GM18858 (cell line): Measurements from ENCODE around the gene ERGIC1.

Experiments used
- ATAC-seq: cut with Tn5 transposase; IDR thresholded peaks from one replicate; pipeline ENCODE4 v1.9.1; 2021; ENCODE audit not compliant: unreplicated experiment

ERGIC1 gene

DNA sequence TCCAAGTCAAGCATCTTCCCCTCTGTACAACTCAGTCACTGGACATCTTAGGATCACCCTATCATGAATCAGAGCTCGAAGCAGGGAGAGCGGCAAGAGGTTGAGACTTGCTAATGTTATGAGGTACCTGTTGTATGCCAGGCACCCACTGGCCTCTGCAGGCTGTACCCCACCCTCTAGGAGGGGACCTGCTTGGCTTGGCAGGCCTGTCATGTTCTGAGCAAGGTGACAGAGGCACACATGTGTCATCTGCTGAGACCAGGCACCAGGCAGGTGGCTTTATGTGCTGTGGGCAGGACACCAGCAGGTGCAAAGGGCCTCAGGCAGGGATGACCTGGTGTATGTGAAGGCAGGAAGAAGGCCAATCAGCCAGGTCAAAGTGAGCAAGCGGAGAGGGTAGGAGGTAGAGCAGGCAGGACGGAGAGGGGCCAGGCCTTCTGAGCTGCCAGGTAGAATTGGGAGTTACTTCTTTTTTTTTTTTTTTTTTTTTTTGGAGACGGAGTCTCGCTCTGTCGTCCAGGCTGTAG, 64.9 kb downstream of the ERGIC1 start:
- ATAC-seq: no peak

DNA sequence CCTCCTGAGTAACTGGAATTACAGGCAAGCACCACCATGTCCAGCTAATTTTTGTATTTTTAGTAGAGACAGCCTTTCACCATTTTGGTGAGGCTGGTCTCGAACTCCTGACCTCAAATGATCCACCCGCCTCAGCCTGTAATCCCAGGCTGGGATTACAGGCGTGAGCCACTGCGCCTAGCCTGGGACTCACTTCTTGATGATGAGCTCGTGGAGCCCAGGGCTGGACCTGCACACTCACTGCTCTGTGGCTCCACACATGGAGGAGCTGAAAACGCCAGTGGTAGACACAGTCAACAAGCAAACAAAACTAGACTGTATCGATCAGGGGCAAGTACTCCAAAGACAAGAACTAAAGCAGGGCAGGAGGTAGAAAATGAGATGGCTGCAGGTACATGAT, 65.4 kb downstream of the ERGIC1 start:
- no peak for ATAC-seq

DNA sequence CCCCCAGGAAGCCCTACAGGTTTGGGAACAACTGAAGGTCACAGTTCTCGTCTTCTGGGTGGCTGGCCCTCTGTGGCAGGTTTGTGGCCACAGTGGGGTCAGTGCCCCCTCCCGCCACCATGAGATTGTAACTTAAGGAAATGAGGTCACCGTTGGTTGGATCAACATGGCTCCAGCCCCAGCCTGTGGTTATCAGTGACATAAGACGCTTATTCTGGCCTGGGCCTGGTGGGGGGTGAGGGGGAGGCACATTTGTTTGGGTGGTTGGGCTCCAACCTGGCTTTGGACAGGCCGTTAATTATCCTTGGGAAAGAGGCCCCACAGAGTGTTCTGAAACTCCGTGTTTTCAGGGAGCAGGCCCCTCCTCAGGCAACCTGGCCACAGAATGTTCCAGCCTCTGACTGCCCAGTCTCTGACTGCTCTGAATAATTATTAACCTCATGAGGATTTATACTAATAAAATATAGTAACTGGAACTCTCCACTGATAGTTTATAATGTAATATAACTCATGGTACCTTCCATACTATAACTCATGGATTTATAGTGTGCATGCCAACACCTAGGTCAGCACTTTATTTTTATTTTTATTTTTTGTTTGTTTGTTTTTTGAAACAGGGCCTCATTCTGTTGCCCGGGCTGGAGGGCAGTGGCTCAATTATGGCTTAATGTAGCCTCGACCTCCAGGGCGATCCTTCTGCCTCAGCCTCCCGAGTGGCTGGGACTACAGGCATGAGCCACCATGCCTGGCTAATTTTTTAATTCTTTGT, 67.1 kb downstream of the ERGIC1 start:
- ATAC-seq: no peak

DNA sequence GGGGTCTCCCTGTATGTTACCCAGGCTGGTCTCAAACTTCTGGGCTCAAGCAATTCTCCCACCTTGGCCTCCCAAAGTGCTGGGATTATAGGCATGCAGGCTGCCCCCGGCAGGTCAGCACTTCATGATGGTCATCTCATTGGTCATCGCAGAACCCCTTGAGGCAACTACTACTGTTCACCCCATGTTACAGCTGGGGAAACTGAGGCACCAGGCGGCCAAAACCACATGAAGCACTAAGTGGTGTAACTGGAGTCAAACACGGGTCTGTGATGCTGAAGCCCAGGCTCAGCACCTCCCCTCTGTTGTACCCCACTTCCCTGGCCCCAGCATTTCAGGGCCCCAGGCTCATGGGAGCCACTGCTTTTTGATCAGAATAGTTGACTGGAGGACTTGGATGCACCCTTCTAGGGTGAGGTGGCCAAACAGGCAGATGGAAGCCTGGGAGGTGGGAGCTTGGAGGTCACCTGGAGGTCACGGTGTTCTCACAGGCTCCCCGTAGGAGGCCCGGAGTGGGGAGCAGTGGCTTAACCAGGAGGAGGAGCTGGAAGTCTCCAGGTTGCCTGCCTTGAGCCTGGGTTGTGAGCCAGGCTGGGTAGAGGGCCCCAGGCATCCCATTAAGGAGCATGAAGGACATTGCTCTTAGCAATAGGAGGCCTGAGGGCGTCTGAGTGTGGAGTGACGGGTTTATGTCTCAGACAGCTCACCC, 67.9 kb downstream of the ERGIC1 start:
- ATAC-seq: no peak

DNA sequence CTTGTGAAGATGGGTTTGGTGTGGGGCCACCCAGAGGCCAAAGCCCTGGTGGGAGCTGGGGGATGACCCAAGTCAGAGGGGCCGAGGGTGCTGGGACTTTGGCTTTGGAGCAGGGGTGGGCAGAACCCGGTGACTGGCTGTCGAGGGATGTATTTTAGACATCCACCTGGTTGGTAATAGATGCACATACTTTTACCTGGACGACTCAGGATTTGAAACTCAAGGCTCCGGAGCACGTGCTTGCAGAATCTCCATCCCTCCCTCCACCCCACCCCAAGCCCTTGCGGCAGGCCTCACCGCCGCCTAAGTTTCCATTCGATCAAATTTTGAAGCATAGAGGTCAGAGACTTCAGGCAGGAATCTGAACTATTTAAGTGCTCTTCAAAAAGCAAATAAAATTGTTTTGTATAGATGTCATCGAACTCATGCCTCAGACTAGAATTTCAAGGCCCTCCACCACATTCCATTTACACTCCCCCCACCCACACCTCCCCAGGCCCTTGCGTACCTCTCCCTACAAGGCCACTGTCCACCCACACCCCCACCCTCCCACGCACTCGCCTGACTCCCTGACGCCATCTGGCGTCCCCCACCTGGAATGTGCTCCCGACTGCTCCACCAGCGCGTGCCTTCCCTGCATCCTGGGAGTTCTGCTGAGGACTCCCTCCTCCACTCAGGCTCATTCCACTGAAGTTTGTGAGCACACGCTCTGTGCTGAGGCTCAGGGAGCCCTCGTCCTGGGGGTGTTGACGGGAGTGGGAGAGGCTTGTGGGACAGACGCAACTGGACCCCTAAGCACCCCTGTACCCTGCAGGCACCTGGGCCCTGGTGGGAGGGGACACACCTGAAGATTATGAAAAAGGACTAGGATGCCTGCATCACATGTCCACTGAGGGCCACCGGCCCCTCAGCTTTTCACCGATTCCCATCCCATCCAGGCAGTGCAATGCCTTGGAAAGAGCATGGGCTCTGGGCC, 68.7 kb downstream of the ERGIC1 start:
- no peak for ATAC-seq

DNA sequence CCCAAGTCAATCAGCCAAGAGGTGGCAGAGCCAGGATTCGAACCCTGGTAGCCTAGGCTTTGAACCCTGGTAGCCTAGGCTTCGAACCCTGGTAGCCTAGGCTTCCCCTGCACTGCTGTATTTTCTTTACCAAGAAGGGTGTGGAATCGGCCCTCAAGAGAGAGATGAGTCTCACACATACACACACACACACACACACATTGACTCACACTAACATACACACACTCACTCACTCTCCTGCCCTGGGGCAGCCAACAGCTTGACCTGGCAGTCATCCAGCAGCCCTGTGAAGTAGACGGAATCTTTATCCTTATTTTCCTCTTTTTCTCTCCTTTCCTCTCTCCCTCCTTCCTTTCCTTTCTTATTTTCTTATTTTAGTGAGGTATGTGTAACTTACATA, 69.7 kb downstream of the ERGIC1 start:
- ATAC-seq: no peak

DNA sequence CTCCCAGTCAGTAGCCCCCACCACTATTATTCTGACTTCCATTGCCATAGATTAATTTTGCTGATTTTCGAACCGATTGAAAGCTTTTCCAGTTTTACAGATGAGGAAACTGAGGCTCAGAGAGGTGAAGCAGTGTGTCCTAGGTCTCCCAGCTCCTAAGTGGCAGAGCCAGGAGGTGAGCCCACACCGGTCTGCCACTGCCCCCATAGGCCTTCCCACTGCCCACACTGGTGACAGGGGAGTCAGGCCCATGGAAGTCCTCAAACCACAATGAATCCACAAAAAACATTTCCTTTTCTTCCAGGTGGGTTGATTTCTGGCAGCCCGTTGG, 70.2 kb downstream of the ERGIC1 start:
- no peak for ATAC-seq

DNA sequence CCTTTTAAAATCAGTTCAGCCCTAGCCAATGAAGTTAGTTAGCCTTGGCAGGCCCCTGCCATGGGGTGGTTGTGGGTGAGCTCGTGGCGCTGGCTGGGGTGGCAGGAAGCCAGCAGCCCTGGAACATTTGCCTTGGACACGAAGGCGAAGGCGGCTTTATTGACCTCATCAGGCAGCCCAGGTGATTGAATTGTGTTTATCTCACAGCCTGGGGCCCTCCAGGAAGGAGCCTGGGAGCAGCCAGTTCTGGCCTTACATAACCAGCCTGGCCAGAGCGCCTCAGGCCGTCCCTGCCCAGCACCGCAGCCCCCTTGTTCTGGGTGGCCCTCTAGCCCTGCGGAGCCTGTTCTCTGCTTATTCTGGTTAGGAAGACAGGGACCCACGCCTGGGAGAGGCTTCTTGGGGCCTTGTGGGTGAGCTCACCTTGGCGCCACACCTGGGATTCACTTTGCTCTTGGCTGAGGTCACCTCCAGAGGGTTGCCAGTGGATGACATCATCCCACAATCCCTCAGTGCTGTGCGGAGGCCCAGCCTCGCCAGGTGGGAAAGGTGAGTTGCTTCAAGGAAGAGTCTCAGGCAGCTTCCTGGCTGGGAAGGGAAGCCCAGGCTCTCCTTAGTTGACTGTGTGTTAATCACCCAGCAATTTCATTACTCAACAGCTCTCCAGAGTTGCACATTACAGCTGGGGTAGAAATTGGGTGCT, 70.7 kb downstream of the ERGIC1 start:
- no peak for ATAC-seq

DNA sequence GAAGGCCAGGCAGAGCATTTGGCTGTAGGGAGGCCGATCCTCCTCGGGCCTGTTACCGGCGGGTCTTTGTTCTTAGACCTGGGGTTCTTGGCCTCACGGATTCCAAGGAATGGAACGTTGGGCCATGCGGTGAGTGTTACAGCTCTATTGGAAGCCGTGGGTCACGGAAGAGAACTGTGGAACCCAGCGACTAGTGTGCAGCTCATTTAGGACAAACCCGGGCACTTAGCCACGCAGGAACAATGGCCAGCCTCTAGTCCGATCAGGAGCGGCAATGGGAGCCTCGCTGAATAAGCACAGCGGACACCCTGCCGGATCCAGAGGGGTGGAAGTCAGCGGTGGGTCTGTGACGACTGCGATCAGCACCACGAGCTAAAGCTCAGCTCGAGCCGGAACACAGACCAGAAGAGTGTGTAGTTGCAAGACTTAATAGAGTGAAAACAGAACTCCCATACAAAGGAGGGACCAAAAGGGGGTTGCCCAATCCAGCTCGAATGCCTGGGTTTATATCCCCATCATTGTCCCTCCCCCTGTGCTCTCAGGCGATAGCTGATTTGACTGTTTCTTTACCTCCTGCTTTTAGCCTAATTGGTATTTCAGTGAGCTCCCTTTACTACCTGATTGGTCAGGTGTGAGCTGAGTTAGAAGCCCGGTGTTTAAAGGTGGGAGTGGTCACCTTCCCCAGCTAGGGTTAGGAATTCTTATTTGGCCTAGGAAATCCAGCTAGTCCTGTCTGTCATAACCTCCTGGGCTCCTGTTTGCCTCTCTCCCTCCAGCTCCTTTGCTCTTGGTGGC, 71.5 kb downstream of the ERGIC1 start:
- ATAC-seq: no peak

DNA sequence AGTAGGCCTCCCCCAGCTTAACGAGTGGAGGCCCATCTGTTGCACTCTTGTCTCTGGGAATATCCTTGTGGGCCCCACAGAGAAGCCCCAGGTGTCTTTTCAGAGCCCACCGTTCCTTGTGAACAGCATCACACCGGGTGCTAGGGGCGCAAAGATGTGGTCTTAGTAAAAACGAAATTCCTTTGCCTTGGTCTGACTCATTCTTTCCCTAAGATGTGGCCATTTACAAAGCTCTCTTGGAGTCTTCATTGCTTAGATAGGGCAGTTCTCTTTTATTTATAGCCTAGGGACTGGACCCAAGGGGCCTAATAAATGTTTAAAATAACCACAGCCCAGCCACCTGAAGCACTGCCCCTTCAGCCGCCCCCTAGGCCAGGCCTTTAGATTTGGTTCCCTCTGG, 72.4 kb downstream of the ERGIC1 start:
- no peak for ATAC-seq

DNA sequence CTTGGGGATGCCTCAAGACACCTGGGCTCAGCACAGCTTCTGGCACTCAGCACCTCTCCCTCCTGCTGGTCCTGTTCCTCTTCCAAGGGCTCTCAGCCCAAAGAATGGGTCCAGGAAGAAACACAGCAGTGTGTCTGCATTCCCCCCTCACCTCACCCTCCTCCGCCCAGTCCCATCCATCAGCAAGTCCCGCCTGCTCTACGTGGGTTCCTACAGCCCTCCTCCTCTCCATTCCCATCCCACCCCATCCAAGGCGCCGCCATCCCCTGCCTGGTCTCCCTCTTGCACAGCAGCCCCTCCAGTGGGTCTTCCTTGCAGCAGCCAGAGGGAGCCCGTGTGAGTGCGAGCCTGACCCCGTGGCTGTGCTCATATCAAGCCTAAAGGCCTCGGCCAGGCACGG, 72.8 kb downstream of the ERGIC1 start:
- ATAC-seq: no peak

DNA sequence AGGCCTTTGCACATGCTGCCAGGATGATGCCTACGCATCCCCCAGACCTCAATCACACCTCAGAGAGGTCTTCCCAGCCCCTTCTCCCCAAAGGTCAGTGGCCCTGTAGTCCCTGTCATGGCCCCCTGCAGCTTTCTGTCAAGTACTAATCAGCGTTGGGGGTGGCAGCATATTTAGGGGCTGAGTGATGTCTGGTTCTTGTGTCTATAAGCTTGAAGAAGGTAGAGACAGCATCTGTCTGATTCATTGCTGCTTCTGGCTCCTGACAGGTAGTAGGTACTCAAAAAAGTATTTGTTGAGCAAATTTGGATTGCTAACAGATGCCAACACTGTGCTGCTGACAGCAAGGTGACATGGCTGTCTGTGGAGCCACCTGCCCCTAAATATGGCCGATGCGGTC, 73.6 kb downstream of the ERGIC1 start:
- no peak for ATAC-seq

DNA sequence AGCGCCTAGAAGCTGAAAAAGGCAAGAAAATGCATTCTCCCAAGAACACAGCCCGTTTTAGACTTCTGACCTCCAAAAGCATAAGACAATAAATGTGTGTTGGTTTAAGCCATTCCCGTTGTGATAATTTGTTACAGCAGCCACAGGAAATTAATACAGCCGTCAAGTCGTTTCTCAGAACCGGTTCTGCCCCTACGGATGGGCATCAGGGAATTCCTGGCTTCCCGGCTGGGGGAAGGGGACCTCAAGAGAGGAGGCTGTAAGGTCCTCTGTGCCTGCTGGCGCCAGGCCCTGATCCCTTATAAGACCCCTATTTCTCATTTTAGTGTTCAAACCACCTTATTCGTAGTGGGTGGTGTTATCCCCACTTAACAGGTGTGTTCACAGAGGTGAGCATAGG, 74.6 kb downstream of the ERGIC1 start:
- ATAC-seq: no peak

DNA sequence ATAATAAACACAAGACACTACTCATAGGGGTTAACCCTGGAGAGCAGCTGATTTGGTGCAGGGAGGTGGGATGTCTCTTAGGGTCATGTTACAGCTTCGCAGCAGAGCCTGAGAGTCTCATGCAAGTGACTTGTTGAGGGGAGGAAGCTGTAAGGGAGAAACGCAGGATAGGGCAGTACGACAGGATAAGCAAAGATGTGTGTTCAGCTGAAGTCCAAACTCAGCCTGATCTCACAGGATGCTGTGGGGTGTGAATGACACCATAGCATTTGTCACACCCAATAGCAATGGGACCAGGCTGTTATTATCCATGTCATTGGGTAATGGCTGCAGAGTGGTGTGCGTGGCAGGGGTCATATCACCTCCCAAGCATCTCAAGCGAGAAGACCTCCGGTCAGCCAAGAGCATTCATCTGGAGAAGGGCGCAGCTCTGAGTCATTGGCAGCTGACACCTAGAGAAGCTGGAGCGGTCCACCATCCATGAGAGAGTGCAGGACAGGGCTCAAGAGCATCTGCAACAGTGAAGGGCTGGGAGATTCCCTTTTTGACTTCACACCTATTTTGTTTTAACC, 76.0 kb downstream of the ERGIC1 start:
- ATAC-seq: no peak

DNA sequence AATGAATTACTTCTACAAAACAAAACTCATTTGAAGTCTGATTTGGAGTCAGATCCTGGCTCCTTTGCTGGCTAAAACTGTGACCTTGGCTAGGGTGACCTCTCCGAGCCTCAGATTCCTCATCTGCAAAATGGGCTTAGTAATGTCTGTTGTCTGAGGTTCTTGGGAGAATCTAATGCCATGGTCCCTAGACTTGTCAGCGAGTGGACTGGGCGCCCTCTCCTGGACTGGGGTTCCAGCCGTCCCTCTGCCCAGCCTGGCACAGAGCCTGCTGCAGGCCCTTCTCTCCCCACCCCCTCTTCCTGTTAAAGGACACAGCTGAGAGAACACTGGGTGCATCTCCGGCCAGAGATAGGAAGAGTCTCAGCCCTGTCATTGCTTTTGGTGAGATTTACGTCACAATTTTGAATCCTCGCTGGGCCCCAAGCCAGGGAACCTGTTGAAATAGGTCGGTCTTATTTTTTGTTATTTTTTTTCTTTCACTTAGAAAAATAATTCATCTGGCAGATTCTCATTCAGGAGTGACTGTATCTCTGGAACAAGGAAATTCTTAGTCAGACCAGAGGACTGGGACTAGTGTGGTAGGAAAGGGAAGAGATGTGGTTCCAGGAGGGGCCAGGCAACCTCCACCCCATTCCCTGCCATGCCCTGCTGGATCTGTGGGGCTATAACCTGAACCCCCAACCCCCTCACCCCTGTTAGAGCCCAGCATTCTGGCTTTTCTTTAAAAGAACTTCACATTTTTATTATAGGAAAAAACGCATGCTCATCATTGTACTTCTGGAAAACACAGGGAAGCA, 77.0 kb downstream of the ERGIC1 start:
- ATAC-seq: no peak

DNA sequence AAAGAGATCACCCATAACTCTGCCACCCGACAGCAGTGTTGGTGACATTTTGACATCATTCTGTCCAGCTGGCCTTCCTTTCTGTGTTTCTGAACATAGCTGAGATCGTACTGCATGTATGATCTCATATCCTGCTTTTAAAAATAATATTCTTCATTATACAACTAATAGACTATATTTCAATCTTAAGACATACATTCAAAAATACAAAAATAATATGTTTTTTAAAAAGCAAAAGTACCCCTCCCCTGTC, 77.5 kb downstream of the ERGIC1 start:
- ATAC-seq: no peak

DNA sequence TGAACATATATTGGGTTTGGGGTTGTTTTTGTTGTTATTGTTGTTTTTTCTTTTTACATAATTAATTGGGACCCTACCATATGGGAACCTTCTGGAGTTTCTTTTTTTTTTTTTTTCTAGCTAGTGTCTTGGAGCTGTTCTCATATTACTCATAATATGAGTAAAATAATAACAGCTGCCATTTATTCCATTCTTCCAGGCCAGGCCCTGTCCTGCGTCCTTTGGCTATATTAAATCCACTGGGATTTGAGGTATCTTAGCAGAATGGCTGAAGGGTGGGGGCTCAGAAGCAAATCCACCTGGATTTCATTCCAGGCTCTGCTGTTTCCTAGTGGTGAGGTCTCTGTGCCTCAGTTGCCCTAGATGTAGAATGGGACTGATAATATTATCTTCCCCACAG, 77.9 kb downstream of the ERGIC1 start:
- ATAC-seq: no peak

DNA sequence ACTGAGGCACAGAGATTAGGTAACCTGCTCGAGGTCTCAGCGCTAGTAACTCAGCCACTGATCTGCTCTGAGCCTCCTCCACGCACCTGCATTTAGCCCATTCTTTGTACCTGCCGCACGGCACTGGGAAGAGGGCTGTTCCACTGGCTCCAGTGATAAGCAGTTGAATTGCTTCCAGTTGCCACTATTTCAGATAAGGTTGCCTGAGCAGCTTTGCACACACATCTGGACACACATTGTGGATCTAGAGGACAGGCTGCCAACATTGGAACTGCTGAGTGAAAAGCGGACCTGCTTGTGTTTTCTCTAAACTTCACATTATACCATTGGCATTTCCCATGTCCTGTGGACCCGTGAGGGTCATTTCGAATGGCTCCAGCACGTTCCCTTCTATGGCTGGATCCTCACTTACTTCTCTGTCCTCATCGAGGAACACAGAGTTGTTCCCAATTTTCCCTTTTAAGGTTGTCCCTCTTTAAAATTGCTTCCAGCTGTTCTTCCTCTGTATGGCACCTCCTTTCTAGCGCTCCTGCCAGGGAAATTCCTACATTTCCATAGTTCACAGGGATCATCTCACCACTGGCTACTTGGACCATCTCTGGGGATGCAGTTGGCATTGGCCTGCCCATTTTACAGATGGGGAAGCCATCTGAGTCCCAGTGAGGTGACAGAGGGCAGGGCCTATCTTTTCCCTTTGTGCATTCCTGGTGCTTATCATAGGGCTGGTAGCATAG, 79.2 kb downstream of the ERGIC1 start:
- no peak for ATAC-seq

DNA sequence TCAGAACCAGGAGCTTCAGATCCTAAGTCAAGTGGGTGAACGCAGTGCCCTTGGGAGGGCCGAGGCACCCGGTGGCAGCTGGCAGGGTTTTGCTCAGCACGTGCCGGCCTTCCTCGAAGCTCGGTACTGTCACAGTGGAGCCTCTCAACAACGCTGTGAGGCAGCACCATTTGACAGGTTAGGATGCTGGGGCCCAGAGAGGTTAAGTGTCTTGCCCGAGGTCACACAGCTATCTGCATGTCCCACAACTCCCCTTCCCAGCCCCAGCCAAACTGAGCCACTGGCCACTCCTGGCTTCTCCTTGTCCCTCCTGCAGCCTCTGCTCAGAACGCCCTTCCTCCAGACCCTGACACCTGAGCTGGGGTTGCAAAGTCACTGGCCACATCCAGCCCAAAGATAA, 81.5 kb downstream of the ERGIC1 start:
- no peak for ATAC-seq
